ENCODE results near the gene ITPR2.

DNA sequence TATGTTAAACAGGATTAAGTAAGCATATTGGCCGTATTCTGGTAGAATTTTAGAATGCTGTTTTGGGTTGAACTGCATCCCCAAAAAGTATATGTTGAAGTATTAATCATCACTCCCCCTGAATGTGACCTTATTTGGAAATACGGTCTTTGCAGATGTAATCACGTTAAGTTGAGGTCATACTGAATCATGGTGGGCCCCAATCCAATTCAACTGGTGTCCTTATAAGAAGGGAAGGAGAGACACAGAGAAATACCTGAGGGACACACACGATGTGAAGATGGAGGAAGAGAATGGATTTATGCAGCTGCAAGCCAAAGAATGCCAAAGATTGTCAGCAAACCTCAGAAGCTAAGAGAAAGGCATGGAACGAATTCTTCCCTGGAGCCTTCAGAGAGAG lies 268.6 kb downstream of the ITPR2 start:
- no peak for TF ChIP-seq CTCF (IDR thresholded peaks at IDR 0.05)
- TF ChIP-seq POLR2AphosphoS5 (IDR thresholded peaks at IDR 0.05; ENCODE audit: insufficient read depth in 1 of 2, low read depth in 1 of 2), result no peak
- no peak for TF ChIP-seq POLR2A (IDR thresholded peaks at IDR 0.05)
